ENCODE measurements around the gene TSC2.

DNA sequence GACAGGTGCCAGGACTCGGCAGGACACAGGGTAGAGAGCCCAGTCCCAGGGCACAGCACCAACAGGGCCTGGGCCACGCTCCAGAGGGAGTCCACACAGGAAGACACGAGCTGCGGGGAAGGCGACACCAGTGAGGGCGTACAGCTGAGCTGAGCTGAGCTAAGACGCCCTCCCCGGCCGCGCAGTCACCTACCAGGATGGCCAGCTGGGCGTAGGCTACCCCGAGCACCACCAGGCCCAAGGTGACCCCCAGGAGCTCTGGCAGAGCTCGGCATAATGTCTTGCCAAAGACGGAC lies 42.6 kb downstream of the TSC2 start:
- no peak for TF ChIP-seq CTCF (IDR thresholded peaks at IDR 0.05)
- no peak for TF ChIP-seq POLR2A (IDR thresholded peaks at IDR 0.05)

Data from right lobe of liver (tissue), 4 donors.